PC-9 (cell line): ENCODE data around the gene FAM117B. TPM values are rescaled to one million over a fixed set of nuclear protein-coding genes. Genes with fewer than 3 reads are reported as not detected.

ENCODE experiments used
- BruUV-seq: library from RNA; stranded (reverse); fragments of 400-500 nt; replicated peaks from 2 replicates; lab custom pipeline; 2021; lab: Mats Ljungman, UMichigan
- CTCF ChIA-PET: fragments of 300-600 bp; sonication (Branson Sonifier 250); formaldehyde crosslinking; loops from one replicate; lab custom pipeline; 2022; ENCODE audit warnings: antibody characterized with exemption; lab: Charles Lee
- POLR2A ChIA-PET: fragments of 300-600 bp; sonication (Branson Sonifier 250); formaldehyde crosslinking; loops from one replicate; lab custom pipeline; 2022; ENCODE audit warnings: antibody characterized with exemption; ENCODE audit not compliant: unreplicated experiment; lab: Charles Lee
- DNase-seq, 2 experiments: peaks; one replicate each; pipeline versions ENCODE4 v3.0.0 to v3.0.0-alpha.2; 2015 to 2022; ENCODE audit warnings: mixed read lengths in 1 of 2
- H2AFZ ChIP-seq: fragments of 200-600 bp; sonication (generic); 2 replicates; pipeline ENCODE4 v1.8.1; 2017; ENCODE audit warnings: antibody characterized with exemption
- H3F3A ChIP-seq: fragments of 200-600 bp; sonication (generic); 2 replicates; pipeline ENCODE4 v1.8.1; 2017; ENCODE audit warnings: antibody characterized with exemption, mild to moderate bottlenecking, low read depth; ENCODE audit not compliant: insufficient read depth
- H3K27ac ChIP-seq: fragments of 200-600 bp; sonication (generic); 2 replicates; pipeline ENCODE4 v1.6.1; 2016; ENCODE audit warnings: mixed run types
- H3K27me3 ChIP-seq: fragments of 200-600 bp; sonication (generic); 2 replicates; pipeline ENCODE4 v1.6.1; 2016; ENCODE audit warnings: low read depth, mixed run types; ENCODE audit not compliant: insufficient read depth
- H3K36me3 ChIP-seq: fragments of 200-600 bp; sonication (generic); 2 replicates; pipeline ENCODE4 v1.6.1; 2016; ENCODE audit warnings: low read depth, mixed run types
- H3K4me1 ChIP-seq: fragments of 200-600 bp; sonication (generic); replicated peaks from 2 replicates; pipeline ENCODE4 v1.6.1; 2016; ENCODE audit warnings: mixed run types; ENCODE audit not compliant: insufficient read depth
- H3K4me2 ChIP-seq: fragments of 200-600 bp; sonication (generic); 2 replicates; pipeline ENCODE4 v1.6.1; 2017; ENCODE audit warnings: mixed run types
- H3K4me3 ChIP-seq: fragments of 200-600 bp; sonication (generic); 2 replicates; pipeline ENCODE4 v1.6.1; 2016; ENCODE audit warnings: mixed run types
- H3K79me2 ChIP-seq: fragments of 200-600 bp; sonication (generic); 2 replicates; pipeline ENCODE4 v1.6.1; 2017; ENCODE audit warnings: low read depth, mixed run types
- H3K9me2 ChIP-seq: fragments of 200-600 bp; sonication (generic); 2 replicates; pipeline ENCODE4 v1.8.1; 2017; ENCODE audit warnings: mild to moderate bottlenecking; ENCODE audit not compliant: insufficient read depth
- H3K9me3 ChIP-seq: fragments of 200-600 bp; sonication (generic); 2 replicates; pipeline ENCODE4 v1.8.1; 2016; ENCODE audit warnings: low read depth; ENCODE audit not compliant: insufficient read depth
- H4K20me1 ChIP-seq: fragments of 200-600 bp; sonication (generic); 2 replicates; pipeline ENCODE4 v1.8.1; 2017; ENCODE audit not compliant: insufficient read depth
- EZH2 ChIP-seq: fragments of 200-600 bp; sonication (generic); IDR thresholded peaks from 2 replicates; pipeline ENCODE4 v1.8.0; 2017; ENCODE audit warnings: antibody characterized with exemption, low read depth
- intact Hi-C: fragments of 100-400 bp; cut with micrococcal nuclease; formaldehyde crosslinking; loops from one replicate; pipeline ENCODE4 v1.10.0; 2022; ENCODE audit not compliant: unreplicated experiment
- total RNA-seq: library from RNA; stranded (reverse); gene quantifications from 2 replicates; pipeline ENCODE4 v1.2.3, GENCODE V29; 2021
- TF ChIP-seq, protein P1 (sequence below): fragments of 200-600 bp; sonication (generic); conservative IDR thresholded peaks from 2 replicates; pipeline ENCODE4 v1.6.1; 2017; ENCODE audit warnings: mixed run types, antibody characterized with exemption, mild to moderate bottlenecking, moderate library complexity

FAM117B gene
- total RNA-seq, 1 experiment from 2014 or later, result 8.2 TPM

DNA sequence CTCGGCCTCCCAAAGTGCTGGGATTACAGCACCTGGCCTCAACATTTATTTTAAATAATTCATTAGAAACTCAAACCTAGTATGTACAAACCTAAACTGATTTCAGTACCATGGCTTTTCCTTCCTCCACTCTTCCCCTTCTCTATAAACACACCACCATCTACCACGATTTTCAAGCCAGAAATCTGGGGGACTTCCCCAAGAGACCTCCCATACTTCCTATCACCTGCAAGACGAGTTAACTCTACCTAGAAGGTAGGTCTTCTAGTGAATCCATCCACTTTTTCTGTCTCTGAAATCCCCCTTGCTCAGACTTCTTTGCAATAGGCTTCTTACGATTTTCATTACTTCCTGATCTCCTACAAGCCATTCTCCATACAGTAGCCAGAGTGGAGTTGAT is 7.7 kb upstream of the FAM117B start:
- Histone ChIP-seq H3K27me3 (no peaks in the 10 kb centered on the region), H3K79me2 (no peaks in the 10 kb centered on the region), H3K36me3 (no peaks in the 10 kb centered on the region), H3K4me1 (no peaks in the 10 kb centered on the region), H3K27ac (no peak overlapping the region), H3K4me2 (no peak overlapping the region), H3K9me2 (no peaks in the 10 kb centered on the region), H4K20me1 (no peaks in the 10 kb centered on the region), H3F3A (no peaks in the 10 kb centered on the region), H3K4me3 (no peak overlapping the region), H2AFZ (no peak overlapping the region), H3K9me3 (no peaks in the 10 kb centered on the region)
- ChIA-PET POLR2A (no interaction called here), CTCF (no interaction called here)
- no TSS peak for BruUV-seq
- intact Hi-C loops, result no loop called here
- no peak for TF ChIP-seq EZH2
- TF ChIP-seq, protein P1, sequence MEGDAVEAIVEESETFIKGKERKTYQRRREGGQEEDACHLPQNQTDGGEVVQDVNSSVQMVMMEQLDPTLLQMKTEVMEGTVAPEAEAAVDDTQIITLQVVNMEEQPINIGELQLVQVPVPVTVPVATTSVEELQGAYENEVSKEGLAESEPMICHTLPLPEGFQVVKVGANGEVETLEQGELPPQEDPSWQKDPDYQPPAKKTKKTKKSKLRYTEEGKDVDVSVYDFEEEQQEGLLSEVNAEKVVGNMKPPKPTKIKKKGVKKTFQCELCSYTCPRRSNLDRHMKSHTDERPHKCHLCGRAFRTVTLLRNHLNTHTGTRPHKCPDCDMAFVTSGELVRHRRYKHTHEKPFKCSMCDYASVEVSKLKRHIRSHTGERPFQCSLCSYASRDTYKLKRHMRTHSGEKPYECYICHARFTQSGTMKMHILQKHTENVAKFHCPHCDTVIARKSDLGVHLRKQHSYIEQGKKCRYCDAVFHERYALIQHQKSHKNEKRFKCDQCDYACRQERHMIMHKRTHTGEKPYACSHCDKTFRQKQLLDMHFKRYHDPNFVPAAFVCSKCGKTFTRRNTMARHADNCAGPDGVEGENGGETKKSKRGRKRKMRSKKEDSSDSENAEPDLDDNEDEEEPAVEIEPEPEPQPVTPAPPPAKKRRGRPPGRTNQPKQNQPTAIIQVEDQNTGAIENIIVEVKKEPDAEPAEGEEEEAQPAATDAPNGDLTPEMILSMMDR, result no peak
- DNase-seq, result no peak

DNA sequence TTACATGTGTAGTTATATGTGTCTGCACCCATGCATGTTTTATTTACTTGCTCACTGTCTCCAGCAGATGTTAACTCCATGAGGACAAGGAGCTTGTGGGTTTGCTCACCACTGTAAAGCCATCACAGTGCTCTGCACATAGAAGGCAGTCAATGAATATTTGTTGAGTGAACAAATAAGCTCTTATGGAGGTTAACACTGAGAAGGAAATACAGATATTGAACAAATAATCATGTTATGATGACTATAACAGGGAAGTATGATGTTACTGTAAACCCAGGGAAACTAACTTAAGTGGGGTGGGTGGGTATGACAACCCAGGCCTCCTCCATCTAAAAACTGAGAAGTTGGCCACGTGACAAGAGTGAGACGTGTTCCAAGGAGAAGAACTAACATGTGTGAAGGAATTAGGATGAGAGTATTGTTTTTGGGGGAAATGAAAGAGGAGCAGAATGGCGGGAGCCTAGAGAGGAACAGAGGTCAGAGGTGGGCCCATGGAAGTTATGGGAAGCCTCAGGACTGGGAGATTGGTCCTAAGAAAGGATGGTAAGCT is 6.0 kb upstream of the FAM117B start:
- no peaks in the 10 kb centered on the region for H3K36me3 ChIP-seq
- no peaks in the 10 kb centered on the region for H3K79me2 ChIP-seq
- TF ChIP-seq, protein P1, result no peak
- TF ChIP-seq EZH2, result no peak
- H3F3A ChIP-seq, result no peaks in the 10 kb centered on the region
- no TSS peak for BruUV-seq
- no peak overlapping the region for H3K27ac ChIP-seq
- H3K9me3 ChIP-seq, result no peaks in the 10 kb centered on the region
- no peaks in the 10 kb centered on the region for H3K4me1 ChIP-seq
- POLR2A ChIA-PET, result no interaction called here
- H4K20me1 ChIP-seq, result no peaks in the 10 kb centered on the region
- no peak overlapping the region for H3K4me2 ChIP-seq
- H3K27me3 ChIP-seq, result no peaks in the 10 kb centered on the region
- intact Hi-C loops, result no loop called here
- CTCF ChIA-PET, result no interaction called here
- no peak overlapping the region for H3K4me3 ChIP-seq
- H3K9me2 ChIP-seq, result no peaks in the 10 kb centered on the region
- H2AFZ ChIP-seq, result no peak overlapping the region
- DNase-seq, result no peak

DNA sequence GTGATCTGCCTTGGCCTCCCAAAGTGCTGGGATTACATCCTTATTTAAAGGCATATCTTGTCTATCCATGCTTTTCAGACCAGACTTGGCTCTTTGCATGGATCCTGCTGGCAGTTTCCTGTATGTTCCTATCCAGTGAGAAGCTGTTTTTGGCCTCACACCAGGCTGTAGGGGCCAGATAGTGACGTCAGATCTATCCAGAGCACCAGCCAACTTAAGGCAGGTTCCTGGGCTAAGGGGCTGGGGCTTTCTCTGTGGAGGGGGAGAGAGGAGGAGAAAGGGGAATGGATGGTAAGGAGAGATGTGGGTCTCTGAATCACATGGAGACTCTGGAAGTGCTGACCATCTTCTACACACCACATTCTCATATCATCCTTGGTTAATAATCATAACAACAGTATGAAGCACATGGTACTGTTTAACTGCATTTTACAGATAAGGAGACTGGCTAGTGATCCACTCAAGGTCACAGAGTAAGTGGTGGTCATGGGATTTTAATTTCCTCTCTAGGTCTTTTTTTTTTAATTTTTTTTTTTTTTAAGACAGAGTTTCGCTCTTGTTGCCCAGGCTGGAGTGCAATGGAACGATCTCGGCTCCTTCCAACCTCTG is 2.0 kb upstream of the FAM117B start:
- Histone ChIP-seq H3K9me2 (no peaks in the 10 kb centered on the region), H3K27me3 (no peaks in the 10 kb centered on the region), H3K4me1 (peaks cover 7% of the 10 kb centered on the region), H2AFZ (no peak overlapping the region), H3K79me2 (peaks cover 12% of the 10 kb centered on the region; the same call in 1 of the 2 replicates), H3K4me2 (no peak overlapping the region), H3K4me3 (no peak overlapping the region), H3K27ac (no peak overlapping the region), H3K9me3 (no peaks in the 10 kb centered on the region), H3K36me3 (no peaks in the 10 kb centered on the region), H4K20me1 (no peaks in the 10 kb centered on the region), H3F3A (0 out of 2 replicates have a peak, but pooled peaks cover 5% of the 10 kb centered on the region)
- ChIA-PET CTCF (interaction anchor here (0.7 kb wide), 1 partner anchor 369 kb away, joined by 7 read pairs; no protein-coding TSS in a partner anchor), POLR2A (no interaction called here)
- DNase-seq, result no peak
- BruUV-seq, result no TSS peak
- no peak for TF ChIP-seq EZH2
- TF ChIP-seq, protein P1, result no peak
- intact Hi-C loops, result loop anchor here (5.0 kb wide), 1 partner anchor 240 kb away; the partner anchor contains the start of gene ICA1L
